NT2/D1 (cell line): ENCODE measurements around the gene CALHM1.
"Not testable (repeated sequence)": the region's sequence is repeated elsewhere in the genome, so short reads cannot be mapped to it uniquely, and the experiment has no call there.

ENCODE experiments used
- DNase-seq: peaks from one replicate; pipeline ENCODE4 v3.0.0-alpha.2; 2011; ENCODE audit warnings: low read depth, low spot score
- H3K27me3 ChIP-seq: 2 replicates; pipeline ENCODE4 v1.6.0; 2011; ENCODE audit warnings: mild to moderate bottlenecking; ENCODE audit not compliant: insufficient read length, insufficient read depth
- H3K36me3 ChIP-seq: 2 replicates; pipeline ENCODE4 v1.6.1; 2011; ENCODE audit warnings: mild to moderate bottlenecking, low read length, mixed read lengths; ENCODE audit not compliant: insufficient read depth, insufficient read length
- H3K4me1 ChIP-seq: 2 replicates; pipeline ENCODE4 v1.5.1; 2011; ENCODE audit not compliant: insufficient read depth, insufficient read length
- H3K4me3 ChIP-seq: 2 replicates; pipeline ENCODE4 v1.5.1; 2011; ENCODE audit warnings: low read depth; ENCODE audit not compliant: insufficient read length
- H3K9ac ChIP-seq: 2 replicates; pipeline ENCODE4 v1.6.0; 2011; ENCODE audit warnings: low read depth; ENCODE audit not compliant: insufficient read length
- H3K9me3 ChIP-seq: 2 replicates; pipeline ENCODE4 v1.5.1; 2011; ENCODE audit warnings: mild to moderate bottlenecking, low read length; ENCODE audit not compliant: insufficient read depth
- SUZ12 ChIP-seq: IDR thresholded peaks from 2 replicates; pipeline ENCODE4 v1.6.1; 2011; ENCODE audit not compliant: insufficient read length, insufficient read depth; ENCODE audit errors: extremely low read depth
- YY1 ChIP-seq: IDR thresholded peaks from 2 replicates; pipeline ENCODE4 v1.6.1; 2011; ENCODE audit not compliant: insufficient read length, insufficient read depth
- ZNF274 ChIP-seq: IDR thresholded peaks from 2 replicates; pipeline ENCODE4 v1.6.1; 2011; ENCODE audit warnings: mild to moderate bottlenecking, low read depth, low read length

The CALHM1 gene

DNA sequence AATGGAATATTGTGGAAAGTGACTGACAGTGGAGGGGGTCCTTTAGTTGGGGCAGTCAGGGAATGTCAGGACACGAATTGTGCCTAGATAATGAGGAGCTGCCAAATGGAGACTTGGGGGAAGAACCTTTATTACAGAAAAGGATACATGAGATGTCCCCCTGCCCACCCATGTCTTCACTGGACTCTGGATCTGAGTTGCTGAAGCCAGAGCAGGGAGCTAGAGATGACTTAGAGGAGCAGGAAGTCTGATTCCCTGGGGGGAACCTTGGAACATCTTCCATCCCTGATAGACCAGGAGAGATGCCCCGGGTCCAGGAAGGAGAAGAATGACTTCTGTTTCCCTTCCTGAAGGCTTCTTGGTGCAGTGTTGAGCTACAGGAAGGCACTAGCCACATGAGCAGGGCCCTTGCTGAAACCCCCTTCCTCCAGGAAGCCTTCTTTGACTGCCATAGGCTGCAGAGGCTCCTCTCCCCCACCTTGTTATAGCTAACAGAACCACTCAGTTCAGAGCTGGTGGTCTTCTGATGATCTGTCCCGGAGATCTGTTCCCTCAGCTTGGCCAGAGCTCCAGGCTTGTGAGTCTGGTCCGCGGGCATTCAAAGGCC lies 34.1 kb upstream of the CALHM1 start:
- Histone ChIP-seq H3K9ac (no peak overlapping the region), H3K27me3 (peaks cover 41% of the 10 kb centered on the region), H3K36me3 (no peaks in the 10 kb centered on the region), H3K9me3 (no peaks in the 10 kb centered on the region), H3K4me3 (no peak overlapping the region), H3K4me1 (peaks cover 15% of the 10 kb centered on the region)
- no peak for DNase-seq
- TF ChIP-seq ZNF274 (no peak), SUZ12 (no peak), YY1 (no peak)

DNA sequence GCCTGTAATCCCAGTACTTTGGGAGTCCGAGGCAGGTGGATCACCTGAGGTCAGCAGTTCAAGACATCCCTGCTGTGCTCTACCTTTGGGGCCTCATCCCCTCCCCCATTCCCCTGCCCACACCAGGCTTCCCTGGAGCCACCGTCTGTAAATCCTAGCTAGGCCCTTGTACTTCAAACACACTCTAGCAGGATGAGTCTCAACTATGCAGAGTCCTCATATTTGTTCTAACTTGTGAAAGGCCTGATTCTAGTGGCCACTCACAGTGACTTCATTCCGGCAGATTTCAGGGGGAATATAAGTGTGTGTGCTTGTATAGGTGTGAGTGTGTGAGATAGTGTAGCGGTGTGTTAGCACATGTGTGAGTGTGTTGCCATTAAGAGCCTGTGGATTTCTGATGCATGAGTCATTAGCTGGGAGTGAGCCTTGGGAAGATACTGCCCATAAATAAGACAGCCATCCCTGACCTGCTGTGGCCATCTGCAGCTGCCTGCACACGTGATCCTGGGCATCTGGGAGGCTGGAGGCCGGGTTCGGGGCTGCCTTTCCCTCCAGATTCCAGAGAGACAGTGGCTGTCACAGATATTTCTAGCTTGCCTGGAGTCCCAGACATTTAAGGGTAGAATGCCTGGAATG lies 33.1 kb upstream of the CALHM1 start:
- Histone ChIP-seq H3K9me3 (no peaks in the 10 kb centered on the region), H3K4me3 (no peak overlapping the region), H3K36me3 (no peaks in the 10 kb centered on the region), H3K27me3 (peaks cover 34% of the 10 kb centered on the region), H3K4me1 (peaks cover 15% of the 10 kb centered on the region), H3K9ac (no peak overlapping the region)
- TF ChIP-seq SUZ12 (no peak), ZNF274 (no peak), YY1 (no peak)
- no peak for DNase-seq

DNA sequence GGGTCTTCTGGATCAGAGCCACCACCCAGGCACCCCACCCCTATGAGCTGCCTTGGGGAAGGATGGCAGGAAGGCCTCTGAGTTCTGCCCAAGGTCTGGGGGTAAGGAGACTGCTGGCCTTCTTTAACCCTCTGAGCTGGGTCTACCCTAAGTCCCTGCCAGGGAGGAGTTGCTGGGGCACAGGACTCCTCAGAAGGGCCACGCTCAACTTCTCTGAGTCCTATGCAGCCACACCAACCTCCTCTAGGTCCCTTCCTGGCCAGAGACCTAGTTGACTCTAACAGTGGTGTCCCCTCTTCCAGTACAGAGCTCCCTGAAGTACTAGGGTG lies 32.2 kb upstream of the CALHM1 start:
- H3K4me1 ChIP-seq, result peaks cover 15% of the 10 kb centered on the region
- TF ChIP-seq SUZ12 (no peak), YY1 (no peak), ZNF274 (no peak)
- peaks cover 31% of the 10 kb centered on the region for H3K27me3 ChIP-seq

DNA sequence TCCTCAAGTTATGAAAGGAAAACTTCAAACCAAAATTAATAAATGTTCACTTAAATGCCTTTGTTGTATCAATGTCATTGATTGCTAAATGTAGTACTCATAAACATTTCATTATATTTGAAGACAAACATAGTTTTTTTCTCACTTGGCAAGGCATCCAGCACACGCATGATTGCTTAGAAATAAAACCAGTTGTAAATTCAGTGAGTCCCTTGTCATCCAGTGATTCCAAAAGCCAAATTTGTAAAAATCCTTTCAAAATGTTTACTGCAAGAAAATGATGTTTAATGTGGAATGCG lies 28.7 kb upstream of the CALHM1 start:
- Histone ChIP-seq H3K27me3 (no peaks in the 10 kb centered on the region), H3K4me3 (no peak overlapping the region)

More for the DNA sequence above, 32.2 kb upstream of the CALHM1 start:
- DNase-seq, result no peak
- Histone ChIP-seq H3K9me3 (no peaks in the 10 kb centered on the region), H3K4me3 (no peak overlapping the region), H3K36me3 (no peaks in the 10 kb centered on the region), H3K9ac (peak overlapping the region; percentile 21)

DNA sequence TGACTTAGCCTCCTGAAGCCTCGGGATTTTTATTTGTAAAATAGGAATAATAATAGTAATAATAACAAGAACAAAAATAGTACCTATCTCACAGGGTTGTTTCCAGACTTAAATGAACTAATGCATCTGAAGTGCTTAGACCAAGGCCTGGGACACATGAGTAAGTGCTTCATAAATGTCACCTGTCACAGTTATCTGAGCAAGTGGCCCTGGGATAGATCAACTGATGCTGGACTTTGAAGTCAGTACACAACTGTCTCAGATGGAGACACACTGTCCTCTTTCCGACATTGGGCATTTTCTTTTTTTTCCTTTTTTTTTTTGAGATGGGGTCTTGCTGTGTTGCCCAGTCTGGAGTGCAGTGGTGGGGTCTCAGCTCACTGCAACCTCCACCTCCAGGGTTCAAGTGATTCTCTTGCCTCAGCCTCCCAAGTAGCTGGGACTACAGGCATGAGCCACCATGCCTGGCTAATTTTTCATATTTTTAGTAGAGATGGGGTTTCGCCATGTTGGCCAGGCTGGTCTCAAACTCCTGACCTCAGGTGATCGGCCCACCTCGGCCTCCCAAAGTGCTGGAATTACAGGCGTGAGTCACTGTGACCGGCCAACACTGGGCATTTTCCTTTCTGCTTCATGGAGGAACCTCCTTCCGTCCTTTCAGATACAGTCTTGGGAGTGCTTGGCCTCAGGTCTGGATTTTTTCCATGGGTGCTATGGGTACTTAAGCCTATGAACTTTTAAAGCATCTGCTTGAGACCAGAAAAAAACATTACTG lies 28.1 kb upstream of the CALHM1 start:
- H3K27me3 ChIP-seq, H3K9ac ChIP-seq: not testable (repeated sequence)
- H3K4me1 ChIP-seq, result peaks cover 10% of the 10 kb centered on the region

More for the DNA sequence above, 28.7 kb upstream of the CALHM1 start:
- TF ChIP-seq SUZ12, result no peak
- no peak for TF ChIP-seq YY1
- TF ChIP-seq ZNF274, result no peak
- Histone ChIP-seq H3K4me1 (peaks cover 10% of the 10 kb centered on the region), H3K9ac (no peak overlapping the region), H3K36me3 (no peaks in the 10 kb centered on the region), H3K9me3 (no peaks in the 10 kb centered on the region)
- no peak for DNase-seq

DNA sequence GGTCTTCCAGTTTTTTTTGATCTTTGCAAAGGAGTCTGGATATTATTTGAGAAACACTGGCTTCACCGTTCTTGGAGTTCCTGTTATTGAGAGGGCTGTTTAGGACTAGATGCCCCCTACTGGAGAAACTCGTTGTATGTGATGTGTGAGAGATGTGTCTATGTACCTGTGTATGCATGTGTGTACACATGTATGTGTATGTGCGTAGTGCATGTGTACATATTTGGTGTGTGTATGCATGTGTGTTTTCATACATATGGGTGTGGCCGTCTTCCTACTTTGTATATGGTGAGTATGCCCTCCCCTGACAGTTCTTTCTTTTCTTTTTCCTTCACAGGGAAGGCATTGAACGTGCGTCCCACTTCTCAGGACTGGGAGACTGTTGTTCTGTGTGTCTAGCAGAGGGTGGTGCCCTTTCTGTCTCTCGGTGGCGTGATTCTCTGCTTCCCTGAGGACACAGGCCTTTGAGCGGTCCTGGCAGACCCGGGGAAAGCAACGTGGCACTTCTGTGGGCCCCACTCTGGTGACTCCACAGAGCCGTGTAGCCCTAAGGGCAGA lies 23.4 kb upstream of the CALHM1 start:
- Histone ChIP-seq H3K9me3 (no peaks in the 10 kb centered on the region), H3K36me3 (no peaks in the 10 kb centered on the region), H3K4me3 (no peak overlapping the region), H3K9ac (no peak overlapping the region), H3K27me3 (no peaks in the 10 kb centered on the region), H3K4me1 (peaks cover 7% of the 10 kb centered on the region)
- DNase-seq, result no peak
- TF ChIP-seq YY1, result no peak
- TF ChIP-seq SUZ12, result no peak
- no peak for TF ChIP-seq ZNF274

More for the DNA sequence above, 28.1 kb upstream of the CALHM1 start:
- DNase-seq, H3K9me3 ChIP-seq, H3K4me3 ChIP-seq, H3K36me3 ChIP-seq: not testable (repeated sequence)

DNA sequence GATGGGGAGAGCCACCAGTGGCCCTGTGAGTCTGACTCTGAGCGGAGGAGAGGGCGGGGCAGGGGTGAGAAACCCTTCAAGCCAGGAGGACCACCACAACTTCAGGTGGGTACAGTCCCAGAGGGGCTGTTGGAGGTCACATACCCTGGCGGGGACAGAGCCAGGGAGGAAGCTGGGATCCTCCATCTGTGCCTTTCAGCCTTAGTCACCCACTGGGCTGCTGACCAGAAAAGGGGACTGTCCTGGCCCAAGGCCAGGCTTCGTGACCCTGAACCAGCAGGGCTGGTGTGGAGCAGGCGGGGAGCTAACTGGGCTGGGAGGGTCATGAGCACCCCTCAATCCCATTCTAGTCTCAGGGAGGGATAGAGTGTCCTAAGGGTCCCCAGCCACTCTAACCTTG lies 21.8 kb upstream of the CALHM1 start:
- no peak for TF ChIP-seq SUZ12
- no peak for TF ChIP-seq ZNF274
- TF ChIP-seq YY1, result no peak
- H3K9me3 ChIP-seq, result no peaks in the 10 kb centered on the region
- no peak for DNase-seq
- no peaks in the 10 kb centered on the region for H3K36me3 ChIP-seq
- peaks cover 15% of the 10 kb centered on the region for H3K4me1 ChIP-seq
- H3K27me3 ChIP-seq, result no peaks in the 10 kb centered on the region
- H3K9ac ChIP-seq, result no peak overlapping the region
- no peak overlapping the region for H3K4me3 ChIP-seq
